ENCODE measurements around the gene UGT1A9.

The UGT1A9 gene

DNA sequence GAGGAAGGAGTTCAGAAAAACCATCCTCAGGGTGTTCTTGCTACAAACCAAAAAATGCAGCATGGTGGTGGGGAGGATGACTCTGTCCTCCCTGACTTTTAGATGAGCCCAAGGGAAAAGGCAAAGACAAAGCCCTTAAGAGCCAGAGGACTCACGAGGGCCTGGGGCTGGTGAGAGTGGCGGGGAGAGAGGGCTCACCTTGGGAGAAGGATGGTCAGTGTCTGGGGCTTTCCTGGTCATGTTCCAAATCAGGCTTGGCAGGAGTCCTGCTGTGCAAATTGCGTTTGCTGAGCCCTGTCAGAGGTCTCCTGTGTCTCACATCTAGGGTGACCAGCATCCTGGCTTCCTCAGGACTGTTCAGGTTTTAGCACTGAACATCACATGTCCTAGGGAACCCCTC lies 93.1 kb downstream of the UGT1A9 start:
- TF ChIP-seq, protein P1, sequence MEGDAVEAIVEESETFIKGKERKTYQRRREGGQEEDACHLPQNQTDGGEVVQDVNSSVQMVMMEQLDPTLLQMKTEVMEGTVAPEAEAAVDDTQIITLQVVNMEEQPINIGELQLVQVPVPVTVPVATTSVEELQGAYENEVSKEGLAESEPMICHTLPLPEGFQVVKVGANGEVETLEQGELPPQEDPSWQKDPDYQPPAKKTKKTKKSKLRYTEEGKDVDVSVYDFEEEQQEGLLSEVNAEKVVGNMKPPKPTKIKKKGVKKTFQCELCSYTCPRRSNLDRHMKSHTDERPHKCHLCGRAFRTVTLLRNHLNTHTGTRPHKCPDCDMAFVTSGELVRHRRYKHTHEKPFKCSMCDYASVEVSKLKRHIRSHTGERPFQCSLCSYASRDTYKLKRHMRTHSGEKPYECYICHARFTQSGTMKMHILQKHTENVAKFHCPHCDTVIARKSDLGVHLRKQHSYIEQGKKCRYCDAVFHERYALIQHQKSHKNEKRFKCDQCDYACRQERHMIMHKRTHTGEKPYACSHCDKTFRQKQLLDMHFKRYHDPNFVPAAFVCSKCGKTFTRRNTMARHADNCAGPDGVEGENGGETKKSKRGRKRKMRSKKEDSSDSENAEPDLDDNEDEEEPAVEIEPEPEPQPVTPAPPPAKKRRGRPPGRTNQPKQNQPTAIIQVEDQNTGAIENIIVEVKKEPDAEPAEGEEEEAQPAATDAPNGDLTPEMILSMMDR (IDR thresholded peaks at IDR 0.05) = no peak

- TF ChIP-seq, protein P1 (IDR thresholded peaks at IDR 0.05) = no peak
Observed at GRCh38 chr2:233766416-233766815, 94.7 kb downstream of the UGT1A9 start.

GRCh38 chr2:233768076-233768475 lies 96.4 kb downstream of the UGT1A9 start:
- TF ChIP-seq, protein P1 (IDR thresholded peaks at IDR 0.05) = no peak

GRCh38 chr2:233769260-233769659 lies 97.6 kb downstream of the UGT1A9 start:
- TF ChIP-seq, protein P1 (IDR thresholded peaks at IDR 0.05) = no peak

DNA sequence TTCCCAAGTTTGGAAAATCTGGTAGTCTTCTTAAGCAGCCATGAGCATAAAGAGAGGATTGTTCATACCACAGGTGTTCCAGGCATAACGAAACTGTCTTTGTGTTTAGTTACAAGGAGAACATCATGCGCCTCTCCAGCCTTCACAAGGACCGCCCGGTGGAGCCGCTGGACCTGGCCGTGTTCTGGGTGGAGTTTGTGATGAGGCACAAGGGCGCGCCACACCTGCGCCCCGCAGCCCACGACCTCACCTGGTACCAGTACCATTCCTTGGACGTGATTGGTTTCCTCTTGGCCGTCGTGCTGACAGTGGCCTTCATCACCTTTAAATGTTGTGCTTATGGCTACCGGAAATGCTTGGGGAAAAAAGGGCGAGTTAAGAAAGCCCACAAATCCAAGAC lies 100.5 kb downstream of the UGT1A9 start:
- TF ChIP-seq, protein P1 (IDR thresholded peaks at IDR 0.05) = no peak

DNA sequence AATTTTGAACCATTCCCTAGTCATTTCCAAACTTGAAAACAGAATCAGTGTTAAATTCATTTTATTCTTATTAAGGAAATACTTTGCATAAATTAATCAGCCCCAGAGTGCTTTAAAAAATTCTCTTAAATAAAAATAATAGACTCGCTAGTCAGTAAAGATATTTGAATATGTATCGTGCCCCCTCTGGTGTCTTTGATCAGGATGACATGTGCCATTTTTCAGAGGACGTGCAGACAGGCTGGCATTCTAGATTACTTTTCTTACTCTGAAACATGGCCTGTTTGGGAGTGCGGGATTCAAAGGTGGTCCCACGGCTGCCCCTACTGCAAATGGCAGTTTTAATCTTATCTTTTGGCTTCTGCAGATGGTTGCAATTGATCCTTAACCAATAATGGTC lies 100.9 kb downstream of the UGT1A9 start:
- TF ChIP-seq, protein P1 (IDR thresholded peaks at IDR 0.05) = peak; percentile 42; the same call in 1 of the 2 replicates

DNA sequence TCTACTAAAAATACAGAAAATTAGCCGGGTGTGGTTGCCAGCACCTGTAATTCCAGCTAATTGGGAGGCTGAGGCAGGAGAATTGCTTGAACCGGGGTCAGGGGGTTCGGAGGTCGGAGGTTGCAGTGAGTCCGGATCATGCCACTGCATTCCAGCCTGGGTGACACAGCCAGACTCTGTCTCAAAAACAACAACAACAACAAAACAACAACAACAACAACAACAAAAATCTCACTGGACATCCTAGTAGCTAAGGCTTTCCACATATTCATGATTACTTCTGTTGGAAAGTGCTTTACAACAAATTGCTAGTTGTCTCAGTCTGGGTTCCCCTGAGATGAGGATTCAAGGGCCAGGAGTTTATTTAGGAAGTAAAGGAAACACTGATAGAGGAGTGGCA lies 102.2 kb downstream of the UGT1A9 start:
- TF ChIP-seq, protein P1 (IDR thresholded peaks at IDR 0.05) = no peak

- TF ChIP-seq, protein P1 (IDR thresholded peaks at IDR 0.05) = no peak
Observed at GRCh38 chr2:233775414-233775813, 103.7 kb downstream of the UGT1A9 start.

Measured in LNCAP (cell line).